Tibial artery (tissue), 4 donors: ENCODE measurements around the gene DIPK1B.

ENCODE experiments used
- DNase-seq, 2 donors: peaks; one replicate each; pipeline ENCODE4 v3.0.0-alpha.2; 2019
- H3K27ac ChIP-seq, 2 donors: fragments of 200-600 bp; sonication (generic) in 1 of 2; 1 replicate in 1 of 2; 2 replicates in 1 of 2; pipeline ENCODE4 v1.5.1; 2018 to 2019; ENCODE audit warnings: mild to moderate bottlenecking in 1 of 2
- H3K27me3 ChIP-seq, 2 donors: fragments of 200-600 bp; sonication (generic) in 1 of 2; one replicate each; pipeline versions ENCODE4 v1.5.1 to v1.6.0; 2016 to 2019
- H3K36me3 ChIP-seq, 3 donors: fragments of 200-600 bp; sonication (generic) in 2 of 3; one replicate each; pipeline ENCODE4 v1.5.1; 2016 to 2019; ENCODE audit warnings: mild to moderate bottlenecking in 2 of 3
- H3K4me1 ChIP-seq, 4 donors: fragments of 200-600 bp; sonication (generic) in 2 of 4; 1 replicate in 3 of 4; 2 replicates in 1 of 4; pipeline ENCODE4 v1.5.1; 2016 to 2019
- H3K4me3 ChIP-seq, 2 donors: fragments of 200-600 bp; sonication (generic) in 1 of 2; 1 replicate in 1 of 2; 2 replicates in 1 of 2; pipeline ENCODE4 v1.5.1; 2018 to 2019; ENCODE audit warnings: mild to moderate bottlenecking in 2 of 2
- H3K9me3 ChIP-seq, 3 donors: fragments of 200-600 bp; sonication (generic) in 1 of 3; one replicate each; pipeline ENCODE4 v1.5.1; 2016 to 2019
- CTCF ChIP-seq, 2 experiments: fragments of 200-600 bp in 1 of 2; fragments of 450-650 bp in 1 of 2; IDR thresholded peaks; one replicate each; pipeline ENCODE4 v1.5.1; 2017 to 2019; ENCODE audit warnings: antibody characterized with exemption in 2 of 2, mild to moderate bottlenecking in 1 of 2, moderate library complexity in 1 of 2
- intact Hi-C: fragments of 100-400 bp; cut with DNase I; formaldehyde crosslinking; loops from one replicate; pipeline ENCODE4 v1.15.0; 2023; ENCODE audit warnings: low total_unique reads

DIPK1B gene

DNA sequence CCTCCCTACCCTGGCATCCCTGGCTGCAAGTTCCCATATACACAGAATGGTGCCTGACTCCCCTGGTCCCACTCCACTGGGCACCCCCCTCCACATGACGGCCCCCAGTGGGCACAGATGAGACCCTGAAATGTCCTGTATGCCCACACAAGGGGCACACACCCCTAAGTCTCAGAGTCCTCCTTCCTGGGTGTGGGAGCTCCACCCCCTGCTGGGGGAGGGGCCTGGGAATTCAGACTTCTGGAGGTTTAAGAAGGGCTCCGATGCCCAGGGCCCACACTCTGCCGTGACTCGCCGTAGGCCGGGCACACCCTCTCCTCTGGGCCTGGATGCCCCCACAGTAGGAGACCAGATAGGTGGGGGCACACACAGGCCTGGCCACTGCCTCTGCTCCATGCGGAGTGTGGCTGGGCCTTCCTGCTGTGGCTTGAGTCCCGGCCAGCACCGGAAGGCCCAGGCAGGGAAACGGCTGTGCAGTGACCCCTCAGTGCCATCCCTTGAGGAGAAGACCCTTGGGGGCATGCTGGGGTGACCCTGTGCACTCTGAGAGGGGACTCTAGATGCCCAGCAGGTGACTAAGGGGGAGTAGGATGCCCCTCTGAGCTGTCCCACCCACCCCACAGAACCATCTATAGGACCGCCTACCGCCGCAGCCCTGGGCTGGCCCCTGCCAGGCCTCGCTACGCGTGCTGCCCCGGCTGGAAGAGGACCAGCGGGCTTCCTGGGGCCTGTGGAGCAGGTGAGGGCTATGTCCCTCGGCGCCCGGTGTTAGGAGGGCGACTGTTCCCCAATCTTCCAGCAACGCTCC lies 43.2 kb upstream of the DIPK1B start:
- Histone ChIP-seq H3K4me3 (peak overlapping the region; percentile 41 to 46), H3K27ac (no peak overlapping the region), H3K36me3 (peaks cover 0 to 24% (median 18%) of the 10 kb centered on the region in 3 donors), H3K9me3 (no peaks in the 10 kb centered on the region), H3K27me3 (peaks cover 0 to 75% of the 10 kb centered on the region in 2 donors), H3K4me1 (peaks cover 0 to 22% (median 10%) of the 10 kb centered on the region in 4 donors)
- DNase-seq: no peak
- intact Hi-C loops: no loop called here
- TF ChIP-seq CTCF (IDR thresholded peaks at IDR 0.05): no peak

- Histone ChIP-seq H3K9me3 (no peaks in the 10 kb centered on the region), H3K27ac (no peak overlapping the region), H3K4me3 (peak overlapping the region in 1 of 2 donors; percentile 46), H3K4me1 (peaks cover 0 to 22% (median 10%) of the 10 kb centered on the region in 4 donors), H3K27me3 (peaks cover 0 to 68% of the 10 kb centered on the region in 2 donors), H3K36me3 (peaks cover 0 to 26% (median 23%) of the 10 kb centered on the region in 3 donors)
- intact Hi-C loops: no loop called here
- TF ChIP-seq CTCF (IDR thresholded peaks at IDR 0.05): no peak
- no peak for DNase-seq
Measured at GRCh38 chr9:136669791-136670464, 42.4 kb upstream of the DIPK1B start.

DNA sequence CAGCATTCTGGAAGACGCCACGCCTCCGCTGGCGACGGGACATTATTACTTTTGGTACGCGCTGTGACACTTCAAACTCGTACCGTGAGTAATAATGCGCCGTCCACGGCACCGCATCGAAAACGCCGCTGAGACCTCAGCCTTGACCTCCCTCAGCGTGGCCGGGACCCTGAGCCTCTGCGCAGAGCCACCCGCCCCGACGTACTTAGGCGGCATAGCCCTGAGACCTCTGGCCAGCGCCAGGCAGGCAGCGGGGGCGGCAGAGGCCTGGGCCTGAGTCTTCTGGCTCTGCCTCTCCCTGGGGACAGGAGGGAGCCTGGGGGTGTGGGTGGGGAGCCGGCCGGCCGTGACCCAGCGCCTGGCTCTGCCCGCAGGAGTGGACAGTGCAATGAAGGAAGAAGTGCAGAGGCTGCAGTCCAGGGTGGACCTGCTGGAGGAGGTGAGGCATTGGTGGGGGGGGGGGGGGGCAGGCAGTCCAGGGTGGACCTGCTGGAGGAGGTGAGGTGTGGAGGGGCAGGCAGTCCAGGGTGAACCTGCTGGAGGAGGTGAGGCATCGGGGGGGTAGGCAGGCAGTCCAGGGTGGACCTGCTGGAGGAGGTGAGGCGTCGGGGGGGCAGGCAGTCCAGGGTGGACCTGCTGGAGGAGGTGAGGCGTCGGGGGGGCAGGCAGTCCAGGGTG lies 41.7 kb upstream of the DIPK1B start:
- Histone ChIP-seq H3K36me3 (peaks cover 0 to 30% (median 19%) of the 10 kb centered on the region in 3 donors), H3K27me3 (peaks cover 0 to 62% of the 10 kb centered on the region in 2 donors), H3K4me1 (peaks cover 0 to 17% (median 5%) of the 10 kb centered on the region in 4 donors), H3K9me3 (no peaks in the 10 kb centered on the region), H3K27ac (no peak overlapping the region), H3K4me3 (no peak overlapping the region)
- intact Hi-C loops: no loop called here
- DNase-seq: no peak
- TF ChIP-seq CTCF (IDR thresholded peaks at IDR 0.05): no peak

DNA sequence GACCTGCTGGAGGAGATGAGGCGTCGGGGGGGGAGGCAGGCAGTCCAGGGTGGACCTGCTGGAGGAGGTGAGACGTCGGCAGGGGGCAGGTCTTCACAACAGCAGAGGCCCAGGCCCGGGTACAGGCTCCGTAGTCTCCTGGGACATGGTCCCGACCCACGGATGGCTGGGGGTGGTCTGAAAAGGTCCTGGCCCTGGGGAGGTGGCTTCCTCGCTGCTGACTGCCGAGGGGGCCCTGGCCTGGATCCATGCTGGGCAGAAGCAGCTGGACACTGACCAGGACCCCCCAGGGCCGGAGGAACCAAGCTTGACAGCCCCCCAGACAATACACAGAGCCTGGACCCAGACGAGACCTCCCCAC lies 41.1 kb upstream of the DIPK1B start:
- DNase-seq: no peak
- Histone ChIP-seq H3K9me3 (no peaks in the 10 kb centered on the region), H3K27ac (no peak overlapping the region), H3K27me3 (peaks cover 0 to 59% of the 10 kb centered on the region in 2 donors), H3K4me3 (no peak overlapping the region), H3K4me1 (peaks cover 0 to 14% (median 2%) of the 10 kb centered on the region in 4 donors), H3K36me3 (peaks cover 0 to 35% (median 24%) of the 10 kb centered on the region in 3 donors)
- TF ChIP-seq CTCF (IDR thresholded peaks at IDR 0.05): no peak
- intact Hi-C loops: no loop called here

DNA sequence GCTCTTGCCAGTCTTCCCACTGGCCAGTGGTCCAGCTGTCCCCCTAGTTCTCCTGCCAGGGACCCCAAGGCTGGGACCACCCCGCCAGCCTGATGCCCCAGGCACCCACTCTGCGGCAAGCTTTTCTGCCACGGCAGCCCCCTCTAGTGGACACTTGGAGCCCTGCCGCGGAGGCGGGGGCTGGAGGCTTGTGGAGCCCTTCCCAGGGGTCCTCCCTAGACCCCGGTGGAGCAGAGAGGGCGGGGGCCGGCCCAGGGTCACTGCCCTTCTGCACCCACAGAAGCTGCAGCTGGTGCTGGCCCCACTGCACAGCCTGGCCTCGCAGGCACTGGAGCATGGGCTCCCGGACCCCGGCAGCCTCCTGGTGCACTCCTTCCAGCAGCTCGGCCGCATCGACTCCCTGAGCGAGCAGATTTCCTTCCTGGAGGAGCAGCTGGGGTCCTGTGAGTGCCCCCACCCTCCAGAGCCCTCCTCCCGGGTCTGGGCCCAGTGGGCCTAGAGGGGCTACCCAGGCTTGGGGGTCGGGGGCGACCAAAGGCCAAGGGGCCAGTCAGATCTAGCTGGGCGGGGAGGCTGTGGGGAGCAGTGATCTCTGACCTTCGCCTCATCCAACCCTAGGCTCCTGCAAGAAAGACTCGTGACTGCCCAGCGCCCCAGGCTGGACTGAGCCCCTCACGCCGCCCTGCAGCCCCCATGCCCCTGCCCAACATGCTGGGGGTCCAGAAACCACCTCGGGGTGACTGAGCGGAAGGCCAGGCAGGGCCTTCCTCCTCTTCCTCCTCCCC lies 40.5 kb upstream of the DIPK1B start:
- no peak overlapping the region for H3K4me3 ChIP-seq

More for the DNA sequence above, 40.5 kb upstream of the DIPK1B start:
- peaks cover 0 to 53% of the 10 kb centered on the region in 2 donors for H3K27me3 ChIP-seq
- H3K9me3 ChIP-seq: no peaks in the 10 kb centered on the region
- peaks cover 0 to 41% (median 30%) of the 10 kb centered on the region in 3 donors for H3K36me3 ChIP-seq
- intact Hi-C loops: no loop called here
- no peak for DNase-seq
- no peak overlapping the region for H3K27ac ChIP-seq
- peak; percentile 56 to 81 for TF ChIP-seq CTCF (IDR thresholded peaks at IDR 0.05)
- peaks cover 0 to 8% (median 0%) of the 10 kb centered on the region in 4 donors for H3K4me1 ChIP-seq
